Measurements from ENCODE around the gene MCCD1.

- TF ChIP-seq POLR2A (IDR thresholded peaks at IDR 0.05; ENCODE audit: low read length): no peak
- TF ChIP-seq GATA1 (IDR thresholded peaks at IDR 0.05; ENCODE audit: low read depth, low read length): no peak
Observed at GRCh38 chr6:31577579-31577966, 48.8 kb downstream of the MCCD1 start.

Measured in erythroblast (primary cell).